ENCODE data around the gene ANO6.

- TF ChIP-seq EZH2 (IDR thresholded peaks at IDR 0.05; ENCODE audit: borderline replicate concordance, insufficient read depth, low read depth, low read length, poor library complexity, severe bottlenecking): no peak
- TF ChIP-seq CTCF (IDR thresholded peaks at IDR 0.05): no peak
These were observed 15.7 kb downstream of the ANO6 start for GRCh38 chr12:45231515-45232145.

Data from B cell (primary cell).